ENCODE measurements around the gene AFAP1.

AFAP1 gene

DNA sequence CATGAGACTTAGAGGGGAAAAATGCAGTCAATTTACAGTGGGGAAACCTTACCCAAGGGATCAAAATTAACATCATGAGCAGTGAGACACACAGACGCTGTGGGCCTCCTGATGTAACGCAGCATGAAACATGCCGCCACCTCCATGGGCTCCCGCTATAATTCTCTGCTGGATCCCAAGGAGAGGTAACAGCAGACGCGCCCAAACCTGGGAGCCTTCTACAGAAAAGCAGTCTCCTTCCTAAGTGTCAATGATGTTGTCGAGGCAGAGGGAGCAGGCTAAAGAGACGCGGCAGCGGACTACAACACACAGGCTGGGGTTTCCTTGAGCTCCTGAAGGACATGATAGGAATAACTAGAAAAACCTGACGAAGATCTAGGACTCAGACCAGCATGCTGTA lies 142.3 kb downstream of the AFAP1 start:
- Histone ChIP-seq H3K4me2 (ENCODE audit: low read depth, low read length, poor library complexity, severe bottlenecking) (no peak overlapping the region), H3K9me2 (replicated peaks; ENCODE audit: low read depth, low read length) (no peaks in the 10 kb centered on the region), H3K79me2 (ENCODE audit: insufficient read depth, low read length) (no peaks in the 10 kb centered on the region), H3K9ac (ENCODE audit: low read depth, low read length, poor library complexity, severe bottlenecking) (no peak overlapping the region), H2AFZ (ENCODE audit: low read length) (no peak overlapping the region), H3K4me3 (ENCODE audit: low read length, poor library complexity, severe bottlenecking) (no peak overlapping the region), H3K4me1 (ENCODE audit: insufficient read depth, low read length, poor library complexity, severe bottlenecking) (no peaks in the 10 kb centered on the region), H3K9me3 (ENCODE audit: insufficient read depth, low read depth, low read length) (no peaks in the 10 kb centered on the region), H3K36me3 (ENCODE audit: insufficient read depth, low read length) (no peaks in the 10 kb centered on the region), H3K27me3 (ENCODE audit: insufficient read depth, low read length, poor library complexity, severe bottlenecking) (no peaks in the 10 kb centered on the region), H4K20me1 (ENCODE audit: insufficient read depth, low read length, poor library complexity, severe bottlenecking) (no peaks in the 10 kb centered on the region), H3F3A (ENCODE audit: low read depth) (no peaks in the 10 kb centered on the region)
- no peak for TF ChIP-seq EZH2phosphoT487 (IDR thresholded peaks at IDR 0.05; ENCODE audit: borderline replicate concordance)
- TF ChIP-seq, protein P1, sequence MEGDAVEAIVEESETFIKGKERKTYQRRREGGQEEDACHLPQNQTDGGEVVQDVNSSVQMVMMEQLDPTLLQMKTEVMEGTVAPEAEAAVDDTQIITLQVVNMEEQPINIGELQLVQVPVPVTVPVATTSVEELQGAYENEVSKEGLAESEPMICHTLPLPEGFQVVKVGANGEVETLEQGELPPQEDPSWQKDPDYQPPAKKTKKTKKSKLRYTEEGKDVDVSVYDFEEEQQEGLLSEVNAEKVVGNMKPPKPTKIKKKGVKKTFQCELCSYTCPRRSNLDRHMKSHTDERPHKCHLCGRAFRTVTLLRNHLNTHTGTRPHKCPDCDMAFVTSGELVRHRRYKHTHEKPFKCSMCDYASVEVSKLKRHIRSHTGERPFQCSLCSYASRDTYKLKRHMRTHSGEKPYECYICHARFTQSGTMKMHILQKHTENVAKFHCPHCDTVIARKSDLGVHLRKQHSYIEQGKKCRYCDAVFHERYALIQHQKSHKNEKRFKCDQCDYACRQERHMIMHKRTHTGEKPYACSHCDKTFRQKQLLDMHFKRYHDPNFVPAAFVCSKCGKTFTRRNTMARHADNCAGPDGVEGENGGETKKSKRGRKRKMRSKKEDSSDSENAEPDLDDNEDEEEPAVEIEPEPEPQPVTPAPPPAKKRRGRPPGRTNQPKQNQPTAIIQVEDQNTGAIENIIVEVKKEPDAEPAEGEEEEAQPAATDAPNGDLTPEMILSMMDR (conservative IDR thresholded peaks at IDR 0.05; ENCODE audit: low read length), result no peak

DNA sequence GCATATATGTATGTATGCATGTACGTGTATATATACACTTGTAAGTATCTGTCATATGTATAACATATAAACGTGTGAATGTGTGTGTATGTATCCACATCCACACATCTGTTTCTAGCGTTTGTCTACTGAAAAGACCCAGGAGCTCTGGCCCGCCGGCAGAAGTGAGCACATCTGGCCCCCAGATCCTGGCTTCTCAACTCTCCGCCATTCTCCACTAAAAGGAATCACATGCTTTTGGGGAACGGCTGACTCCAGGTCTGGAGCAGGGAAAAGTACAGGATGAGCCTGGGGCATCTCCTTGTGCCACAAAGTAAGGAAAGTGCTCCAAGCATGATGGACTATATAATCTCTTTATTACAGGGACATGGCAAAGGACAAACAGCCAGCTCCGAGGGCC lies 143.7 kb downstream of the AFAP1 start:
- no peaks in the 10 kb centered on the region for H3K27me3 ChIP-seq (ENCODE audit: insufficient read depth, low read length, poor library complexity, severe bottlenecking)
- no peaks in the 10 kb centered on the region for H3K9me3 ChIP-seq (ENCODE audit: insufficient read depth, low read depth, low read length)
- no peaks in the 10 kb centered on the region for H3K36me3 ChIP-seq (ENCODE audit: insufficient read depth, low read length)
- H4K20me1 ChIP-seq (ENCODE audit: insufficient read depth, low read length, poor library complexity, severe bottlenecking), result no peaks in the 10 kb centered on the region
- no peak overlapping the region for H2AFZ ChIP-seq (ENCODE audit: low read length)
- H3K79me2 ChIP-seq (ENCODE audit: insufficient read depth, low read length), result no peaks in the 10 kb centered on the region
- H3K4me1 ChIP-seq (ENCODE audit: insufficient read depth, low read length, poor library complexity, severe bottlenecking), result no peaks in the 10 kb centered on the region
- no peak overlapping the region for H3K4me2 ChIP-seq (ENCODE audit: low read depth, low read length, poor library complexity, severe bottlenecking)
- no peaks in the 10 kb centered on the region for H3F3A ChIP-seq (ENCODE audit: low read depth)
- no peak overlapping the region for H3K4me3 ChIP-seq (ENCODE audit: low read length, poor library complexity, severe bottlenecking)
- TF ChIP-seq, protein P1 (conservative IDR thresholded peaks at IDR 0.05; ENCODE audit: low read length), result no peak
- TF ChIP-seq EZH2phosphoT487 (IDR thresholded peaks at IDR 0.05; ENCODE audit: borderline replicate concordance), result no peak
- H3K9ac ChIP-seq (ENCODE audit: low read depth, low read length, poor library complexity, severe bottlenecking), result no peak overlapping the region
- H3K9me2 ChIP-seq (replicated peaks; ENCODE audit: low read depth, low read length), result no peaks in the 10 kb centered on the region

DNA sequence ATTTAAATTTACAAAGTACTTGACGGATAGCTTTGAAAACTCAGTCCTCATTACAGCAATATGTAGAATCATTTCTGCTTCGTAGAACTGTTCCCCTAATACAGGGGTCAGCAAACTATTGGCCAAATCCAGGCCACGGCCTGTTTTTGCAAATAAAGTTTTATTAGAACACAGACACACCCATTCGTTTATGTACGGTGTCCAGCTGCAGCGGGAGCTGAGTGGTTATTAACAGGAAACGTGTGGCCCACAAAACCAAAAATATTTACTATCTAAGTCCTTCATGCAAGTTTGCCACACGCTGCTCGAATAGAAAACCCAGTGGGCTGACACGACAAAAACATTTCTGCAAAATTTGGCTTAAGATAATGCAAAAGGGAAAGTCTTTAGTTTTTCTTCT lies 146.5 kb downstream of the AFAP1 start:
- no peaks in the 10 kb centered on the region for H3K79me2 ChIP-seq (ENCODE audit: insufficient read depth, low read length)
- no peak overlapping the region for H3K4me2 ChIP-seq (ENCODE audit: low read depth, low read length, poor library complexity, severe bottlenecking)
- no peaks in the 10 kb centered on the region for H3K9me2 ChIP-seq (replicated peaks; ENCODE audit: low read depth, low read length)
- no peaks in the 10 kb centered on the region for H3K4me1 ChIP-seq (ENCODE audit: insufficient read depth, low read length, poor library complexity, severe bottlenecking)
- no peaks in the 10 kb centered on the region for H4K20me1 ChIP-seq (ENCODE audit: insufficient read depth, low read length, poor library complexity, severe bottlenecking)
- no peak overlapping the region for H3K9ac ChIP-seq (ENCODE audit: low read depth, low read length, poor library complexity, severe bottlenecking)
- TF ChIP-seq, protein P1 (conservative IDR thresholded peaks at IDR 0.05; ENCODE audit: low read length), result no peak
- TF ChIP-seq EZH2phosphoT487 (IDR thresholded peaks at IDR 0.05; ENCODE audit: borderline replicate concordance), result no peak
- H3K27me3 ChIP-seq (ENCODE audit: insufficient read depth, low read length, poor library complexity, severe bottlenecking), result no peaks in the 10 kb centered on the region
- no peak overlapping the region for H2AFZ ChIP-seq (ENCODE audit: low read length)
- H3K4me3 ChIP-seq (ENCODE audit: low read length, poor library complexity, severe bottlenecking), result no peak overlapping the region
- H3K36me3 ChIP-seq (ENCODE audit: insufficient read depth, low read length), result no peaks in the 10 kb centered on the region
- H3K9me3 ChIP-seq (ENCODE audit: insufficient read depth, low read depth, low read length), result no peaks in the 10 kb centered on the region
- H3F3A ChIP-seq (ENCODE audit: low read depth), result no peaks in the 10 kb centered on the region

Measured in Loucy (cell line).